Mucosa of rectum (tissue), 2 donors: ENCODE results near the gene PEX10.

Experiments
- H3K27ac ChIP-seq, 2 donors: one replicate each; pipeline ENCODE4 v1.7.0; 2013; ENCODE audit warnings: inconsistent platforms in 2 of 2, low read depth in 2 of 2, low read length in 2 of 2
- H3K27me3 ChIP-seq, 2 donors: one replicate each; pipeline ENCODE4 v1.7.0; 2013; ENCODE audit warnings: low read length in 2 of 2; ENCODE audit not compliant: control insufficient read depth in 2 of 2, insufficient read depth in 2 of 2
- H3K36me3 ChIP-seq, 2 donors: one replicate each; pipeline ENCODE4 v1.7.0; 2013; ENCODE audit warnings: low read length in 2 of 2; ENCODE audit not compliant: control insufficient read depth in 2 of 2, insufficient read depth in 2 of 2
- H3K4me1 ChIP-seq, 2 donors: one replicate each; pipeline ENCODE4 v1.7.0; 2013; ENCODE audit warnings: low read length in 2 of 2, mild to moderate bottlenecking in 1 of 2; ENCODE audit not compliant: control insufficient read depth in 2 of 2, insufficient read depth in 2 of 2
- H3K4me3 ChIP-seq, 2 donors: one replicate each; pipeline ENCODE4 v1.7.0; 2013; ENCODE audit warnings: low read length in 2 of 2
- H3K9ac ChIP-seq, 2 donors: one replicate each; pipeline ENCODE4 v1.7.0; 2013; ENCODE audit warnings: low read length in 2 of 2, low read depth in 1 of 2, mild to moderate bottlenecking in 1 of 2
- H3K9me3 ChIP-seq, 2 donors: one replicate each; pipeline ENCODE4 v1.7.0; 2013; ENCODE audit warnings: low read length in 2 of 2; ENCODE audit not compliant: control insufficient read depth in 2 of 2
- donor health status: healthy.
- donor health status: Normal muscosa, but diverticular disease.

PEX10 gene

DNA sequence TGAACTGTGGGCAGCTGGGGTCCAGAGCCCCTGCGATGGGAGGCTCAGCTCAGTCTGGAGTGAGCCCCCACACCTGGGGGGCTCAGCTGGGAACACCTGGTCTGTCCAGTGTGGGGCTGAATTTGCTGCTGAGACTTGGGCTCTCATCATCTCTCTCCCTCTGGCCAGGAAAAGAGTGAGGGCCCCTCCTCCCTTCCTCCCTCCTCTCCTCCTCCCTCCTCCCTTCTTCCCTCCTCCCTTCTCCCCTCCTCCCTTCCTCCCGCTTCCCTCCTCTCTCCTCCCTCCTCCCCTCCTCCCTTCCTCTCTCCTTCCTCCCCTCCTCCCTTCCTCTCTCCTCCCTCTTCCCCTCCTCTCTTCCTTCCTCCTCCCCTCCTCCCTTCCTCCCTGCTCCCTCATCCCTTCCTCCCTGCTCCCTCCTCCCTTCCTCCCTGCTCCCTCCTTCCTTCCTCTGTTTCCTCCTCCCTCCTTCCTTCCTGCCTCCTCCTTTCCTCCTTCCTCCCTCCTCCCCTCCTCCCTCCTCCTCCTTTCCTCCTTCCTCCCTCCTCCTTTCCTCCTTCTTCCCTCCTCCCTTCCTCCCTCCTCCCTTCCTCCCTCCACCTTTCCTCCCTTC is 23.5 kb upstream of the PEX10 start:
- peaks cover 4 to 8% of the 10 kb centered on the region in 2 donors for H3K4me1 ChIP-seq
- H3K9me3 ChIP-seq, result no peaks in the 10 kb centered on the region
- no peaks in the 10 kb centered on the region for H3K27me3 ChIP-seq
- no peak overlapping the region for H3K27ac ChIP-seq
- H3K36me3 ChIP-seq, result no peaks in the 10 kb centered on the region
- no peak overlapping the region for H3K4me3 ChIP-seq
- no peak overlapping the region for H3K9ac ChIP-seq

DNA sequence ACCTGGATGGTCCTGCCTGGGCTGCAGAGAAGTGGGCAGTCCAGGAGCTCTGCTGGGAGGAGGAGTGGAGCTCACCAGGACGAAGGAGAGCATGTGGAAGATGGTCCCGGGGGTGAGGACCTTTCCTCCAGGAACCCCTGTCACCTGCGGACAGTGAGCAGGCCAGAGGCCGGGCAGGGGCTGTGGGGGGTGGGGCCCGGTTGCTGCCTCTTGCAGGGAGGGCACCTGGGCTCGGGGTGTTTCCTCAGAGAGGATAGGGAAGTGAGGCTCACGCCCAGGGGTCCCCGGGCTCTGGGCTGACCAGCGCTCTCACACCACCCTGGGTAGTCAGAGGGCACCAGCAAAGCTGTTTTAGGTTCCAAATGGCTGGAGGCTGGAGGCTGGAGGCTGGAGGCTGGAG is 22.7 kb upstream of the PEX10 start:
- no peak overlapping the region for H3K27ac ChIP-seq
- no peak overlapping the region for H3K9ac ChIP-seq
- H3K4me3 ChIP-seq, result no peak overlapping the region
- no peaks in the 10 kb centered on the region for H3K27me3 ChIP-seq
- no peaks in the 10 kb centered on the region for H3K9me3 ChIP-seq
- H3K4me1 ChIP-seq, result peaks cover 4 to 8% of the 10 kb centered on the region in 2 donors
- no peaks in the 10 kb centered on the region for H3K36me3 ChIP-seq

DNA sequence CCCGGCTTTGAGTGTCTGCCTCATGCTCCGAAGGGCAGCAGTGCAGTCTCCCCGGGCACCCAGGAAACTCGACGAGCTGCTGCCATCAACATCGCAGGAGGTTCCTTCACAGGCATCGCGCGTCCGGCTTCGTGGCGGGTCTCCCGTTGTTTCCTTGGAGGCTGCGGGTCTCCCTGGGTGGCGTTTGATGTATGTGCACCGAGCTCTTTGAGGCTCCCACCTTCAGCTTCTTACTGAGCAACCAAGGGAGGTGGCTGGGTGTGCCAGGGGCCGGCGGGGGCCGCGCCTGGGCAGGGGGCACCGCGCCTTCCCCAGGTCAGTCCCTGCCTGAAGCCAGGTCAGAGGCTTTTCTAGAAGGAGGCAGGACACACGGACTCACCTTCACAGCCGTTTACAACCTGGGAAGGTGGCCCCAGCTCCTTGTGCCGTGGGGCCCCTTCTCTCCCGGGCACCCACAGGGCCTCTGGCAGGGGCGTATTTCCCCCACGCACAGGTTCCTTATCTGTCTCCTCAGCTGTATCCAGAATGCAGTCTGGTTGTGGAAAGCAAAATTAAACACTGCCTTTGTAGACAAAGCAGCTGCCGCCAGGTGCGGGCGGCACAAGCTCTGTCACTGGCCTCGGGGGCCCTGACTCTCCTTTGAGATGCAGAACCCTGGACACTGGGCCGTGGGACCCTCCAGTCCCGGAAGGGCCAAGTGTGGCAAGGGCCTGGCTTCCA is 21.7 kb upstream of the PEX10 start:
- Histone ChIP-seq H3K9me3 (no peaks in the 10 kb centered on the region), H3K9ac (no peak overlapping the region), H3K27ac (no peak overlapping the region), H3K36me3 (no peaks in the 10 kb centered on the region), H3K27me3 (no peaks in the 10 kb centered on the region), H3K4me3 (no peak overlapping the region), H3K4me1 (peaks cover 4 to 8% of the 10 kb centered on the region in 2 donors)

DNA sequence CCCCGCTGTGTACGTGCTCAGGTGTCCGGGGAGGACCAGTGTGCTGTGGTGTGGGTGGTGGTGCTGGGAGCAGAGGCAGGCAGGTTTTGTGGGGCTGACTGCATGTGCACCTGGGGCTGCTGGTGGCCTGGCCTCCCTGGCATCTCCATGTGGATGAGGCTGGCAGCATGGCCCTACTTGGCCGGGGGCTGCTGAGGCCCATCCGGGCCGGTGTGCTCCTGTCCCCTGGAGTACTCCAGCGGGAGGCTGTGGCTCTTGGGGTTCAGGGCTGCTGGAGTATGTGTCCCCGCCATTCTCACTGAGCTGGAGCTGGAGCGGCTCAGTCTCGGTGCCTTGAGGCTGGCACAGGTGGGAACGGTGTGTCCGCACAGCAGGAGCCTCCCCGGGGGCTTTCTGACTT is 20.8 kb upstream of the PEX10 start:
- Histone ChIP-seq H3K27me3 (no peaks in the 10 kb centered on the region), H3K4me3 (no peak overlapping the region), H3K36me3 (no peaks in the 10 kb centered on the region), H3K9ac (no peak overlapping the region), H3K4me1 (peaks cover 2 to 4% of the 10 kb centered on the region in 2 donors), H3K27ac (no peak overlapping the region), H3K9me3 (no peaks in the 10 kb centered on the region)

DNA sequence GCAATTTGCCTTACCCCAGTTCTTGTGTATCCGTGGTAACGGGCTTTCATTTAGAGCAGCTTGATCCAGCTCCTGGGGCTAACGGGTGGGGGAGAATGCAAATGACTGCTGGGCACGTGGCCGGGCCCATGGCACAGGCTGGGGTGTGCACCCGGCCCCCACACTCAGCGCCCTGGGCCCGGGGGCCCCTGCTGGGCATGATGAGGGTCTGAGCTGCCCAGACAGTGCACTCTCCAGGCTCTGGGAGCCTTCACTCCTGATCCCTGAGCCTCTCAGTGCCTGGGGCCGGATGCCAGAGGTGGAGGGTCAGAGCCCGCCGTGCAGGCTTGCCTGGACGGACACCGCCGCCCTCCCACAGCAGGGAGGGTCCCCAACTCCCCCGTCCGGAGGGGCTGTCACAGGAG is 20.1 kb upstream of the PEX10 start:
- Histone ChIP-seq H3K4me1 (no peaks in the 10 kb centered on the region), H3K4me3 (no peak overlapping the region), H3K9me3 (no peaks in the 10 kb centered on the region), H3K36me3 (no peaks in the 10 kb centered on the region), H3K27me3 (no peaks in the 10 kb centered on the region), H3K9ac (no peak overlapping the region), H3K27ac (no peak overlapping the region)

DNA sequence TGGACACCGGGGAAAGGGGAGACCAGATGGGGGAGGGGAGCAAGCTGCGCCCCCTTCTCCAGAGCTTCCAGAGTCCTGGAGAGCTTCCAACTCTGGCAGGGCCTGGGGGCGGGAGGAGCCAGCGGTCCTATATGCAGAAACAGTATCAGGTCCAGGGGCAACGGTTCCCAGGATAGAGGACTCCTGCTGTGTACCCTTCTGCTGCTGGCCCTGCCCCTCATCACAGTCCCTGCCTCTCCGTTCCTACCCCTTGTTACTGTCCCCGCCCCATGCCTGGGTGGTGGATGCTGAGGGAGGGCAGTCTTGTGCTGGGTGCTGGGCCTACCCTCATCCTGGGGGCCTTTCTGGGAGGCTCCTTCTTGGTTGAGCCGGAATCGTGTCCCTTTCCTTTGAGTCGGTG is 19.2 kb upstream of the PEX10 start:
- no peak overlapping the region for H3K27ac ChIP-seq

DNA sequence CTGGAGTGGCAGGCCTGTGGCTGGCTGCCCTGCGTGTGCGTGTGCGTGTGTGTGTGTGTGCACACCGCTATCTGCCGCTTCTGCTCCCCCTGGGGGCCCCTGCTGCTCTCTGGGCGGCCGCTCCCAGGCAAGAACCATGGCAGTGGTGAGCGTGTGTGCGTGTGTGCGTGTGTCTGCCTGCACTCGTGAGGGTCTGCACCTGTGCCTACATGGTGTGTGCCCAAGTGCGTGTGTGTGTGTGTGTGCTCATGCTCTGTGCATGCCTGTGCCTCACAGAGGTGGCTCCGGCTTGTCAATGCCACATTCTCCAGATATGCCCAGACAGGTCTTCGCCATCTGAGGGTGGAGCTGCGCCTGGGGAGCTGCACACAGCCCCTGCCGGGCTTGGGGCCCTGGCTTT is 18.7 kb upstream of the PEX10 start:
- no peak overlapping the region for H3K4me3 ChIP-seq
- no peaks in the 10 kb centered on the region for H3K36me3 ChIP-seq
- no peaks in the 10 kb centered on the region for H3K9me3 ChIP-seq
- H3K27ac ChIP-seq, result no peak overlapping the region
- H3K9ac ChIP-seq, result no peak overlapping the region
- H3K27me3 ChIP-seq, result no peaks in the 10 kb centered on the region
- no peaks in the 10 kb centered on the region for H3K4me1 ChIP-seq

More for the DNA sequence above, 19.2 kb upstream of the PEX10 start:
- Histone ChIP-seq H3K9ac (no peak overlapping the region), H3K9me3 (no peaks in the 10 kb centered on the region), H3K27me3 (no peaks in the 10 kb centered on the region), H3K36me3 (no peaks in the 10 kb centered on the region), H3K4me3 (no peak overlapping the region), H3K4me1 (no peaks in the 10 kb centered on the region)

DNA sequence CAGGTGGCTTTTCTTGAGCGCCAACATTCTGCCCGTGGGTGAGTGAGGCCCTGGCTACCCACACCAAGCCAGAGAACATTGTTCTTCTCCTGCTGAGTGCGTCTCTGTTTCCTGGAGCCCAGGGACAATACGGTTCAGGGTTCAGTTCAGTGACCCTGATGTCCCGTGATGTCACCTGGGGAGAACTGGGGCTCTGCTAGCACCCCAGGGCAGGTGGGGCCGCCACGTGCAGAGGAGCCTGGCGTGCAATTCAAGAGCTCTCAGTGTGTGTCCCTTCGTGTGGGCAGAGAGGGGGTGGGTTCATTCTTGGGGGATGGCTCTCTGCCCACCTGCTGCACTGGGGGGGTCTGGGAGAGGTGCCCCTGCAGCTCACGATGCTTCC is 18.2 kb upstream of the PEX10 start:
- no peak overlapping the region for H3K9ac ChIP-seq
- H3K27me3 ChIP-seq, result no peaks in the 10 kb centered on the region
- no peaks in the 10 kb centered on the region for H3K4me1 ChIP-seq
- H3K9me3 ChIP-seq, result no peaks in the 10 kb centered on the region
- no peak overlapping the region for H3K4me3 ChIP-seq
- no peaks in the 10 kb centered on the region for H3K36me3 ChIP-seq
- no peak overlapping the region for H3K27ac ChIP-seq

DNA sequence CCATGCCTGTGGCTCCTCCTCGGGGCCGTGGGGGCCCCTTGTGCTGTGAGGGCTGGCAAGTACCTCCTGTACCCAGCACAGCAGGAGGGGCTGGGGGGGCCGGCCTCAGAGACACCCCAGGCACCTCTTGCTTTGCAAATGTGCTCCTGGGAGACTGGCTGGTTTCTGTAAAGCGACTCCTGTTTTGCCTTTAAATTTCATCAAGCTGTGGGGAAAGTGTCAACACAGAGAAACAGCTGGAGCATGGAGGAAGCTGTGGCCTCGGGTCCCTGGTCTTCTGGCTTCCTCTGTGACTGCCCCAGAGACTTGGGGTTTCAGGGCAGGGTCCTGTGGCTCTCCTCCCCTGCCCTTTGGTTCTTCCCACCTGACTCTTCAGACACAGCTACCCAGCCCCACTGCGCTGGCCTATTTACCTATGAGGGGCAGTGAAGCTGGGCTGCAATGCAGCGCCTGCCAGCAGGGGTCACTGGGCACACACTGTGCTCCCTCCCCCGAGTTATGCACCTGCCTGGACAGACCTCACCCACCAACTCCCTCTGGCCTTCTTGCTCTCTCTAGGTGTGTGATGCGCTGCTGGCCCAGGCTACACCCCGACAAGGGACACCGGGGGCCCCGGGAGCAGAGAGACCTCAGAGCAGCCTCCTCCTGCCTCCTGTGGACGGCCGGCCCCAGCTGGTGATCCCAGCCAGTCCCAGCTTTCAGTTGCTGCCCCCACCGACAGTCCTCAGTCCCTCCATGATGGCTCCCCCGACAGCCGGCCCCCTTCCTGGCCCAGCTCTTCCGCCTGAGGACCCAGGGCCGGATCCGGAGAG is 17.6 kb upstream of the PEX10 start:
- Histone ChIP-seq H3K27ac (no peak overlapping the region), H3K9ac (no peak overlapping the region), H3K4me3 (no peak overlapping the region), H3K4me1 (no peaks in the 10 kb centered on the region), H3K9me3 (no peaks in the 10 kb centered on the region), H3K27me3 (no peaks in the 10 kb centered on the region), H3K36me3 (no peaks in the 10 kb centered on the region)

DNA sequence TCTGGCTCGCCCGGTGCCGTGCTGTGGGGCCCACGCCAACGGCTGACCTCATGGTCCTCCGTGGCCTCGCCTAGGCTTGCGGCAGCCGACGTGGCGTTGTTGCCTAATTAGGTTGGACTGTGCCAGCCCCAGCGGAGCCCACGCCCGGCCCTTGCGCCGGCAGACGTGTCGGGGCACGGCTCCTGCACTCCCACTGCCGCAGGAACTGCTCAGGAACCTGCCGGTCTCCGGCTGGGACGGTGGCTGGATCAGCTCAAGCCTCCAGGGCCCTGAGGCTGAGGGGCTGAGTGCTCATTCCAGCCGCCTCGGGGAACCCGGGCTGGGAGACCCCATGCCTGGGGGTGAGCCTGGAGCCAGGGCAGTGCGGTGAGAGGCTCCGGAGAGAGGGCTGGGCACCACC is 16.1 kb upstream of the PEX10 start:
- H3K27ac ChIP-seq, result no peak overlapping the region
- no peaks in the 10 kb centered on the region for H3K4me1 ChIP-seq
- no peak overlapping the region for H3K4me3 ChIP-seq
- no peaks in the 10 kb centered on the region for H3K27me3 ChIP-seq
- no peaks in the 10 kb centered on the region for H3K36me3 ChIP-seq
- H3K9me3 ChIP-seq, result no peaks in the 10 kb centered on the region
- H3K9ac ChIP-seq, result no peak overlapping the region
